HS-27A (cell line): ENCODE data around the gene PDGFD.
"Not testable (repeated sequence)": the region's sequence is repeated elsewhere in the genome, so short reads cannot be mapped to it uniquely, and the experiment has no call there.

Experiments
- DNase-seq: peaks from one replicate; pipeline ENCODE4 v3.0.0-alpha.2; 2012; ENCODE audit warnings: low read depth, missing footprints

Gene PDGFD

DNA sequence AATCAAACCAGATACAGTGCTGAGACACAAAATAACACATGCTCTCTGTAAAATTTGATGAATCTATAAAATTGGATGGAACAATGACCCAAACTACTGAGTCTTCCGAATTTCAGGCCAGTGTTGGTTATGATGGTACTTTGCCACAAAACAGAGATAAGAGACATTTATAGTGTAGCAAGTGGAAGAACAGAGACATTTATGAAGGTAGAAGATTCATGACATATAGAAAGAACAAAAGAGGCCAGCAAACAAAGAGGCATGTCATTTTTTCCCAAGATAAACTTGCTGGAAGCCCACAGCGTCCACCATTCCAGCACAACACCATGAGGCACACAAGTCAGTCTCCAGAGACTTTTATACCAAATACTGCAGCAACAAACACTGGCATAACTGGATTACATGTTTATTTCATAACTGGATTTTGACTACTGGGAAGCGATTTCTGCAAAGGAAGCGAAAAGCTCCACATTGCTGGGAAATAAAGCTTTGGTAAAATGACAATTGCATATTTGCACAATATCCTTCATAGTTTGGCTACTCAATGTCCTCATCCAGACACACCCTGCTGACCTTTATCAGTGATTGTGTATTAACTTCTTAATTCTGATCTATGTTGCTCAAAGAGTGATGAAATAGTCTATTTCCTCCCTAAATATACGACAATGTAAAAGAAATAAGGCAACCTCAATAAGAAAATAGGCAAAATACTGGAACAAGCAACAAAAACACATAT lies 110.0 kb downstream of the PDGFD start:
- no peak for DNase-seq

DNA sequence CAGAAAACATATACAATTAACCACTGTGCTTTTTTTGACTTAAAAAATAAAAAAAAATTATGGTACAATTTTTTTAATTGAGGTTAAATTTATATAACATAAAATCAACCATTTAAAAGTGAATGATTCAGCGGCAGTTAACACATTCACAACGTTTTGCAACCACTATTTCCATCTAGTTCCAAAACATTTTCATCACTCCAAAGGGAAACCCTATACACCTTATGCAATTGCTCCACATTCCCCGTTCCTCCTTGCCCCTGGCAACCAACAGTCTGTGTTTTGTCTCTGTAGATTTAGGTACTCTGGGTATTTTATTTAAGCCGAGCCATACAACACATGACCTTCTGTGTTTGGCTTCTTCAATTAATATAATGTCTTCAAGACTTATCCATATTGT lies 112.2 kb downstream of the PDGFD start:
- DNase-seq = no peak

DNA sequence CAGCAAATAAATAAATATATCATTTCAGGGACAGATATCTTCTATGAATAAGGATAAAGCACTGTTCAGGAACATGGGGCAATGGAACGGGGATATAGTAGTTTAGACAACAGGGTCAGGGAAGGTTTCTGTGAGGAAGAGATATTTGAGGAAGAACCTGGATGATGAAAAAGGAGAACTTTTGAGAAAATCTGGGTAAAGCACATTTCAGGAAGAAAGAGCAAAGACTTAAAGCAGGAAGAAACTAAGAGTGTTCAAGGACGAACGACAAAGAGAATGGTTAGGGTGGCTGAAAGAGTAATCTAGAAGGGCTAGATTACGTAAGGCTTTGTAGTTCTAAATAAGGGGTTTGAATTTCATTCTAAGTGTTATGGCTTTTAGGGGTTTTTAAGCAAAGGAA lies 114.8 kb downstream of the PDGFD start:
- no peak for DNase-seq

DNA sequence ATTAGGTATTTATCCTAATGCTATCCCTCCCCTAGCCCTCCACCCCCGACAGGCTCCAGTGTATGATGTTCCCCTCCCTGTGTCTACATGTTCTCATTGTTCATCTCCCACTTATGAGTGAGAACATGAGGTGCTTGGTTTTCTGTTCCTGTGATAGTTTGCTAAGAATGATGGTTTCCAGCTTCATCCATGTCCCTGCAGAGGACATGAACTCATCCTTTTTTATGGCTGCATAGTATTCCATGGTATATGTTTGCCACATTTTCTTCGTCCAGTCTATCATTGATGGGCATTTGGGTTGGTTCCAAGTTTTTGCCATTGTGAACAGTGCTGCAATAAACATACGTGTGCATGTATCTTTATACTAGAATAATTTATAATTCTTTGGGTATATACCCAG lies 117.1 kb downstream of the PDGFD start:
- not testable (repeated sequence) for DNase-seq

DNA sequence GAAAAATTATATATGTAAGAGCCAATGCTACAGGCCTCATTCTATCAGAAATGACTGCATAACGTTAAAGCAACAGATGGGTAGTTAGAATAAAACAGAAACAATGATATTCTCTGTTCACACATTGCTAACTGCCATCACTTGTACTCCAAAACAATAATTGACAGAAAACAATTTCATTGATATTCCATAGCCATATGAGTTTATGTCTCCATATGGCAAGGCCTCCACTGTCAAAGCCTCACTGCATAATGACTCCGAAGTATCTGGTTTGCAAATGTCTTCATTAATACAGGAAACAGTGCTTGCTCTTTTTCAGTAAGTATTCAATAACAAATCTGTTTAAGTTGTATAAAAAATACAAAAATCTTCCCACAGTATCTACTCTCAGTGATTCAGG lies 117.6 kb downstream of the PDGFD start:
- no peak for DNase-seq

DNA sequence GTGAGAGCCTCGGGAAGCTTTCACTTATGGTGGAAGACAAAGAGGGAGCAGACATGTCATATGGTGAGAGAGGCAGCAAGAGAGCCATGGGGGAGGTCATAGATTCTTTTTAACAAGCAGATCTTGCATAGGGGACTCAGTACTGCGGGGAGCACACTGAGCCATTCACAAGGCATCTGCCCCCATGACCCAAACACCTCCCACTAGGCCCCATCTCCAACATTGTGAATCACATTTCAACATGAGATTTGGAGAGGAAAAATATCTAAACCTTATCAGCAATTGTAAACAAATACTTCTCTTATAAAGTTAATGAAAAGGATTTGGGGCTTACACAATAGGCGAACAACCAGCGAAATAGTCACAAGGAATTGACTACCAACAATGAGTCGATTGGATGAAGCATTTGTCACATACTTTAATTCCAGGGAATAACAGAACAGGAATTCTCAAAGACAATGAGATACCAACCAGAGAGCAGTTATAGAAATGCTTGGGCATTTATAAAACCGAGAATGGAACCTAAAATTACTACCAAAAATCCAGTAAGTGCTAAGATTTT lies 120.2 kb downstream of the PDGFD start:
- no peak for DNase-seq

DNA sequence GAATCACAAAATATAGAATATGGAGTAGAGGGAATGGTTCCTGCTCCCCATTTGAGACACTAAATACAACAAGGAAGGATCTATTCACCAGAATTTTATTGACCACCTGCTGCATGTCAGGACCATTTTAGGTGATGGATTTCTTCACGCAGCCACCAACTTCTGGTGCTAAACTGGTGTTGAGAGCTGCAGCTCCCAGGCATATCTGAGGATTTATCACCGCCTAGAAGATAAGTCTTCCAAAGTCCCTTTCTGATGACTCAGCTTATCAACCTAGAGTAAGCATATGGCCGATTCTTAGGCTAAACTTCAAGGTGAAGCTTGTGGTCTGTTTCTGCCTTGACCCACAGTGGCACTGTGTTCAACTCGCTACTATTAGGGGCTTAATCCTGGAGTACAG lies 120.8 kb downstream of the PDGFD start:
- DNase-seq = no peak

DNA sequence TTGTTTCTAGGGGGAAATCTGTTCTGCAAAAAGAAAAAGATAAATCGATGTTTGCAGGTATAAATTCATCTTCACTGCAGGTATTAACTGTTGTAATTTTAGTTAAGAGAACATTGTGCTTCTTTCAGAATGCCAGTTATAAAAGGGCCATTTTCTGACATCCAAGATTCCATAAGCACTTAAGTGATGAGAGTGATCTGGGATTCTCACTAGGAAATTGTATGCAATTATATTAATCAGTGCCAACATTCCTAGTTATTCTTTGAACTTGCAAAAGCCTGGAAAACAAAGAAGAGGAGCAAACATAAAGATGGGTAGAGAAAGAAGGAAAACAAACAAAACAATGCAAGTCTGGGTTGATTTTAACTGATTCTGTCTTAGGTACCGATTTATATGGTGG lies 122.2 kb downstream of the PDGFD start:
- DNase-seq = no peak

DNA sequence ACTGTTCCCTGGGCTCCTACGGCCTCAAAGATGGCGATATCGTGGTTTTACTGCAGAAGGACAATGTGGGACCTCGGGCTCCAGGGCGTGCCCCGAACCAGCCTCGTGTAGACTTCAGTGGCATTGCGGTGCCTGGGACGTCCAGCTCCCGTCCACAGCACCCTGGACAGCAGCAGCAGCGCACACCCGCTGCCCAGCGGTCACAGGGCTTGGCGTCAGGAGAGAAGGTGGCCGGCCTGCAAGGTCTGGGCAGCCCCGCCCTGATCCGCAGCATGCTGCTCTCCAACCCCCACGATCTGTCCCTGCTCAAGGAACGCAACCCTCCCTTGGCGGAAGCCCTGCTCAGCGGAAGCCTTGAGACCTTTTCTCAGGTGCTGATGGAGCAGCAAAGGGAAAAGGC lies 127.0 kb downstream of the PDGFD start:
- no peak for DNase-seq

DNA sequence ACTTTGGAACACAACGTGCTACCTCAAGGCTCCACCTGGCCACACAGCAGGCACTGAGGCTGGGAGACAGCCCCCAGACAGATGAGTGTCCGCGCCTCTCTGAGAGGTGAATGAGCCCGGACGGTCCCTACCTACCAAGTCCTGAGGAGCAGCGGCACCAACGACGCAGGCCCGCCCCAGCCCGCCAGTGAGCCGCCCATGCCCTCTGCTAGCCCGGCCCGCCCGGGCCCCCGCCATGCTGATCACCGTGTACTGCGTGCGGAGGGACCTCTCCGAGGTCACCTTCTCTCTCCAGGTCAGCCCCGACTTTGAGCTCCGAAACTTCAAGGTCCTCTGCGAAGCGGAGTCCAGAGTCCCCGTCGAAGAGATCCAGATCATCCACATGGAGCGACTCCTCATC lies 127.4 kb downstream of the PDGFD start, which contains the start of gene DDI1:
TSS of gene DDI1 (plus strand) at position 53 of the 400 bp plus-strand sequence. CDS start at position 236, 183 bp downstream.
- no peak for DNase-seq

DNA sequence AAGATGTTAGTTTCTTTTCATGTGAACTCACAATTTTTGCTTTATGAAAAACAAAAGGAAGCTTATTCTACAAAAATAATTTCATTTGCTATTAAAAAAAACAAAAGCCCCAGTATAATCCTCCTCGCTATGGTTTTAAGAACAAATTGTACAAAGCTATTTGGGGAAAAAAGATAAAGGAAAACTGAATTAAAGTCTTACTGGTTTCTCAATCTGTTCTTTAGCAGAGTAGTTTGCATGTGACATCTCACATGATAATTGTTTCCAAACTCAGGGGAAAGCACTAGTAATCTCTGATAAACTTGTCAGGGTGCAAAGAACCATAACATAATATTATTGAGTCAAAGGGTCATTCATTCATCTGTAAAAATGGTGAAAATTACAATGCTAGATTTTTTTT lies 130.4 kb downstream of the PDGFD start:
- DNase-seq = no peak

DNA sequence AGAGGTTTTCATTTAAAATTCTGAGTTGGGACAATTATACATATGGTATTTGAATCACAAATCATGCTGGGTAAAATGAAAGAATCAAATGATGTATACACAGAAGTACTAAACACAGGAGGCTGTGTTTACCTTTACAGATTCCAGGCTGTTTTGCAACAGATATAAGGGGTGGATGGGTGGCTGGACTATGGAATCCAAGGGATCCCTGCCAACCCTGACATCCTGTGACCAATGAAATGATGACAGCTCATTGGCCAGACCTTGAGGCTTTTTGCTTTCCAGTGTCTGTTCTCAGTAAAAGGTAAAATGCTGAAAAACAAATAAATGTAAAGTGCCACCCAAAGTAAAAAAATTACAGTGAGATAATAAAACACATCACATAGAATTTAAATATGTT lies 130.8 kb downstream of the PDGFD start:
- no peak for DNase-seq

DNA sequence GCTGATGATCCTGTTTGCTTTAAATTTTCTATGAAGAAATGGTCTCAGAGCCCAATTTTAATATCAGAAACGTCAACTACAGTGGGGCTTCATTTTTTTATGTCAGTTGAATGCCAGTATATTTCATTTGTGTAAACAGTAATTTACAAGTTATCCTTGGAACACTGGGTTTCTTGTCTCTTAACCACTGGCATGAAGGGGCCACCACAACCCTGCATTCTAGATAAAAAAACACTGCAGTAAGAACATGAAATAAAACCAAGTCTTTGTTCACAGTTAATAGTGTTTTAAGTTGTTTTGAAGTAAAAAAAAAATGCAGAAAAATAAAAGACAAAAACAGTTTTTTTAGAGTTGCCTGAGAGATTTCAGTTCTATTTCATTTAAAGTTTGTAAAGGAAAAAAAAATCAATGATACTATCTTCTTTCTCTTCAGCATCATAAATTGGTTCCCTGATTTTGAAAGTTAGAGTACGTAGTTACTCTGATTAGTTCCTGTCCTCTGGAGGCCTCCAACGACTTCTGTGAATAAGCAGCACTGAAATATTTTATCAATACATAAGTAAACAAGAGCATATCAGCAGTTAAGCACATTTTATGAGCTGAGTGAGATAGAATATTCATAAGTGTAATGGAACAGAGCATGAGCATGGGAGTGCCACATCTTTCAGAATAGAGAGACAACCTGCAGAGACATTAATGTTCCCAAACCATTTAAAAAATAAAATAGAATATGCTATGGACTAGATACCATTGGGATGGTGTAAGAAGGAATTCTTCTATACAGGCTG lies 135.3 kb downstream of the PDGFD start:
- no peak for DNase-seq

DNA sequence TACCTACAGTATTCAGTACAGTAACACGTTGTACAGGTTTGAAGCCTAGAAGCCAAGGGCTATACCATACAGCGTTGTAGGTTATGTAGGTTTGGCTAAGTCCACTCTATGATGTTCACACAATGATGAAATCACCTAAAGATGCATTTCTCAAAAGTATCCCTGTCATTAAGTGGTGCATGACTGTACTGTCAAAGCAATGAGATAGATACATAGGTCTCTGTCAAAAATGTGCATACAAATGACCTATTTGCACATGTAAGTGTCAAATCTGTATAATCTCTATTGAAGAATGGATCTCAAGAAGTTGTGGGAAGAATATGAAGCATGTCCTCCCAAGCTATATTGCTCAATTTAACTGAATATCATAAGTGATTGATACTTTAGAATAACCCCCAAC lies 139.4 kb downstream of the PDGFD start:
- no peak for DNase-seq

DNA sequence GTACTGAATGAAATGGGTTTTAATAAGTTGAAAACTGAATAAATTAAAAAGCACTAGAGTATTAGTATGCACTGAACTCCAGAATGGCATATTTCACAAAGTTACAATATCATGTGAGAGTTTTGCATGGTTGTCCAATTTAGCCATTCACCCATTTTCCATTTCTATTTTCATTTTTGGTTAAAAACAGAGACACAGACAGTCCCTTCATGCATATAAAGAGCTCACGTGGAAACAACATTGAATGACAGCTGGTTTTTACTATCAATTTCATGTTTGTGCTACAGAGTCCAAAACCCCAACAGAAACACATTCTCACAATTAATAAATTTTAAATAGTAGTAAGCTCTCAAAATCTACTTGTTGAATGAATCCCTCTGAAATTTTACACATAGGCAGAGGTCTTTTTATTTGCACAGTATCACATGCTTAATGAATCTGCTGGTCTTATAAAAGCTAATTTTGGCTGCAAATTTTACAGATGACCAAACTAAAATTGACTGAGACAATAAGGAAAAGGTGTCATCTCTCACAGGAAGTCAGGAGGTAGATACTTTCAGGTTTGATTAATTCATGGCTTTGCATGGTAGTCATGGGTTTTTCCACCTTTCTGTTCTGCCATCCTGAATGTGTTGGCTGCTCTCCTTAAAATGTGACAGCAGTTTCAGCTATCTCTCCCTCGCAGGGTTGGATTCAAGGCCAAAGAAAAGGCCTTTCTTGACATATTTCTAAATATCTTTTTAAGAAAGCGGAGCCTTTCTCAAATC lies 148.1 kb downstream of the PDGFD start:
- no peak for DNase-seq

DNA sequence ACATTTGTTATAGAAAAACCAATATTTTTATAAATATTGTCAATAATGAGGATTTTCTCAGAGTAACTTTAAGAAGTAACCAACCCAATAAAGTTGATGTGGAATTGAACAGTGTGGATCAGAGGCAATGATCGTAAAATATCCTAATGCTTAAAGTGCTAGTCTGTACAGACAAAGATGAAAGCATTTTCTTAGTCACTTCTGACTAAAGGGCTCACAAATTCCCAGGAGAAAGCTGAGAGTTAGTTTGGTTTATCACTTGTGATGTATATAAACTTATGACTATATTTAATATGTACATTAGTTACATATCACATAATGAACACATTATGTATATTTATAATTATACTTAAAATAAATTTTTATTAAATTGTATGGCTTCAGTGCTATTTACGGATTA lies 152.9 kb downstream of the PDGFD start:
- DNase-seq = no peak

DNA sequence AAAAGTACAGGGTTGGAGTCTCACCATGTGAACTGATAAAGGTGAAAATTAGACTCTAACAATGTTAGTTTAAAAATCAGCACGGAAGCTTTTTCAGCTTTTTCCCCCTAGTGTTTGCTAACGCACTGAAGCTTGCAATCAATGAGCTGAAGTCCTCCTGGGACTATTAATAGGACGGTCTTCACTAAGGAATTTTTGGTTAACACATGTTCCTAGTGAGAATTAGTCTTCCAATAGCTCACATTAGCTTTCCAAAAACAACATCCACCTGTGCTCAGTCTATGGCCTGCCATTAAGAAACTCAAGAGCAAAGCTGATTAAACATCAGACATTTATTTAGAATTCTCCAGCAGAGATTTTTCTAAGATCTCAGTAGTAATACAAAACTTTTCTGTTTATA lies 154.2 kb downstream of the PDGFD start:
- DNase-seq = no peak

DNA sequence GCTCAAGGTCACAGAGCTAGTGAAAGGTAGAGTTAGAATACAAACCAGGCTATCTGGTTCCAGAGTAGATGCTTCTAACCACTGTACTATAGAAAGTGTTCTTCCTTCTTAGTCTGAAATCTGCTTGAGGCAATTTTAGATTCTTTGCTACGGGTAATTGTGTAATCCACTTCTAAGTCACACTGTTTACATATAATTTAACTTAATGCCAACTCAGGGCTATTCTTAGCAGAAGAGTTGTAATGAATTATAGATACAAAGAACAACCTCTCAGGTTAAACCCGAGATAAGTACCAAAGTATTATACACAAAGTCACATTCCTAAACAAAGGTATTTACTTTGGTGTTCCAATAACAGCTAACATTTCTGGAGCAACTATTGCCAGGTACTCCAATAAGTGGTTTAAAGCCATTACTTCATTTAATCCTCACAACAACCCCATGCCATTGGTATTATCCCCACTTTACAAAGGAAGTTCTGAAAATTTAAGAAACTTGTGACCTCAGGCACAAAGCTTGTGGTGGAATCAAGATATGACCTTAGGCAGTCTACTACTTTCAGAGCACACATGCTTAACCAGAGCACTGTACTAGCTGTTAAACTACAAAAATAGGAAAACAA lies 158.6 kb downstream of the PDGFD start:
- DNase-seq = no peak

DNA sequence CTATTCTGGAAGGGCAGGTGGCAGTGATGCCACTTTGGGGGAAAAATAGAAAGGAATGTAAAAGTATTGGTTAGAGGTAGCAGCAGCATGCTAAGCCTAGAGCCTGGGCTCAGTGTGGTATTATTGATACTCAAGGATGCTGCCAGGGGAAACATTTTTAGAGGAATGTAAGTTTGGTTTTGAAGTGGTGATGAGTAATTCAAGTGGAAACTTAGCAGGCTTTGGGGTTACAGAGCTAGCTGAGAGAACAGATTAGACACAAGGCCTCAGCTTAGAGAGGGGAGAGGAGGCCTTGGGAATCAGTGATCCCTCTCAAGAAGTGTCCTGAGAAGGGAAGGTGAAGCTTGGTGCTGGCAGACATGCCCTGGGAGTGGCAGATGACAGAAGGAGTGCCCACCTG lies 160.5 kb downstream of the PDGFD start:
- DNase-seq = no peak

DNA sequence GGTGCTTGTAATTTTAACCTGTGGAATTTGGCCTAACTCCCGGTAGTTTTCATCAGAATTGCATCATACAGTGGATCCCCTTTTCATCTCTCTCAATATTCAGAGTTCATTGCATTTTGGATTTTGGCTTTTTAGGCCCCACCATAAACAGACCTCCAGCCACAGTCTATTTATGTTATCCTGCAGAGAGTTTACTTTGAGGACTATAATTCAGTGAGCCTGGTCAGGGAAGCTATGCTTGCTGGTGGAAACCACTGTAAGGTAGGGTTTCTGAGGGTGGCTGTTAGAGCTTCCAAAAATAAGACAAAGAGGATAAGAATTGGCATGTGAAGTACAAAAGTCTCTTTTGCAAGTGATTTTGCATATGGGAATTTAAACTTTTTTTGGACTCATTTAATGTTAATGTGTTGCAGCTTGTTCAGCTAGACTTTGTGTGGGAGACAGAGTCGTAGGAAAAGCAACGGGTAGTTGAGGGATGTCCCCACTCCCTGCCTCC lies 162.3 kb downstream of the PDGFD start:
- no peak for DNase-seq

DNA sequence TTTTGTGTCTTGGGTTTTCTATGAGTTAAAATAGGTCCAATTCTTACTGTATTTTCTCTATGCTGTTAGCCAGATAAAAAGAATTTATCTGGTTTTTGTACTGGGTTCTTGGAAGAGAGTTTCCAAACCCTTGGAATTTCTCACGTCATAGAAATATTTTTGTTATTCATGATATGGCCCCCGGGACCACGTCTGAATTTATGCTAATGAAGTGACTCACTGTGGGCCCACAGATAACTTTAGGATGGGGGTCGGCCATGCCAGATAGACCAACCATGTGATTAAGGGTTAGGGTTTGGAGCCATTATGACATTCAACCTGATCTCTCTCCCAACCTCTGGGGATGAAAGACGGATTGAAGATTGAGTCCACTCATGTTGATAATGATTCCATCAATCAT lies 163.1 kb downstream of the PDGFD start:
- DNase-seq = no peak
